ENCODE data around the gene CHIC2. TPM values are rescaled to one million over a fixed set of nuclear protein-coding genes. Genes with fewer than 3 reads are reported as not detected.

The CHIC2 gene
- total RNA-seq, 4 donors from 2014 or later, result 31.3 to 42.7 (median 33.0) TPM

- Histone ChIP-seq H3K4me3 (replicated peaks in 1 of 3) (no peak overlapping the region), H3K9me3 (no peaks in the 10 kb centered on the region), H3K27me3 (no peaks in the 10 kb centered on the region), H3K36me3 (no peaks in the 10 kb centered on the region), H3K27ac (peak overlapping the region in 1 of 3 donors; percentile 96), H3K4me1 (peaks cover 29% of the 10 kb centered on the region in 2 donors)
- WGBS, 2 donors, result 89 to 90% methylated on average over 2 of the region's 2 CpGs
- intact Hi-C loops (cut with DNase I), result no loop called here
- TF ChIP-seq, protein P1, sequence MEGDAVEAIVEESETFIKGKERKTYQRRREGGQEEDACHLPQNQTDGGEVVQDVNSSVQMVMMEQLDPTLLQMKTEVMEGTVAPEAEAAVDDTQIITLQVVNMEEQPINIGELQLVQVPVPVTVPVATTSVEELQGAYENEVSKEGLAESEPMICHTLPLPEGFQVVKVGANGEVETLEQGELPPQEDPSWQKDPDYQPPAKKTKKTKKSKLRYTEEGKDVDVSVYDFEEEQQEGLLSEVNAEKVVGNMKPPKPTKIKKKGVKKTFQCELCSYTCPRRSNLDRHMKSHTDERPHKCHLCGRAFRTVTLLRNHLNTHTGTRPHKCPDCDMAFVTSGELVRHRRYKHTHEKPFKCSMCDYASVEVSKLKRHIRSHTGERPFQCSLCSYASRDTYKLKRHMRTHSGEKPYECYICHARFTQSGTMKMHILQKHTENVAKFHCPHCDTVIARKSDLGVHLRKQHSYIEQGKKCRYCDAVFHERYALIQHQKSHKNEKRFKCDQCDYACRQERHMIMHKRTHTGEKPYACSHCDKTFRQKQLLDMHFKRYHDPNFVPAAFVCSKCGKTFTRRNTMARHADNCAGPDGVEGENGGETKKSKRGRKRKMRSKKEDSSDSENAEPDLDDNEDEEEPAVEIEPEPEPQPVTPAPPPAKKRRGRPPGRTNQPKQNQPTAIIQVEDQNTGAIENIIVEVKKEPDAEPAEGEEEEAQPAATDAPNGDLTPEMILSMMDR (IDR thresholded peaks at IDR 0.05), result no peak
- no peak for TF ChIP-seq POLR2A (IDR thresholded peaks at IDR 0.05)
- DNase-seq, result no peak
These were observed 1.6 kb upstream of the CHIC2 start for GRCh38 chr4:54066088-54066415.

DNA sequence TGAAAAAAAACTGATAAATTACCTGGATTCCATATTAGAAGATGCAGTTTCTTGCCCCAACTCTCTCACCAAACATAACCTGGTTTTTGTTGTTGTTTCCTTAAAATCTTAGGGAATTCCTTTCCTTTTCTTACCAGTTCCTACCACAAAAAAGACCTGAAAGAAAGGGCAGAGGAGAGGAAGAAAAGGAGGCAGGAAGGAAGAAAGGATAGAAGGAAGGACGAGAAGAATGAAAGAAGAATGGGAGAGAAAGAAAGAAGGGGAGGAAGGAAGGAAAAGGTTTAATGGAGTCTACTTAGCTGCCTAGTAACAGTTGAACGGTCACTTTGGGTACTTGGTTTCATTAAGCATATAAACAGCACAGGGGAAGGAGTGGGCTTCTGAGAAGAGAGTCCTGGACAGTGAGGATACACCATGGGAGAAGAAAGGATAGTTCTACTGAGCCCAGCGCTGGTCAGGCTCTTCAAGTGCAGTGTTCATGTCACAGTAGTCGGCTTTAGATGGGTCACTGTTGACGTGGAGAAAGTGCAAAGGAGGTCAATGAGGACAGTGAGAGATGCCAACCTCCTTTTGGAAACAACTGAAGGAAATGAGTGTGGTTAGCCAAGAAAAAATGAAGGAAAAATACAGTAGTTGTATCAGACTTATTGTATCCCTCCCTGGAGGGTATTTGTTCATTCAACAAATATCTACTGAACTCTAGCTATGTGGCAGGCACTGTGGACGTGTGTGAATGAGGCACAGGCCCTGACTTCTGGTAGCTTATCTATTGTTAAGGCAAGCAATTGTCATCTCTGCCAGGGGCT, 1.1 kb upstream of the CHIC2 start:
- Histone ChIP-seq H3K9me3 (no peaks in the 10 kb centered on the region), H3K27me3 (no peaks in the 10 kb centered on the region), H3K4me1 (peaks cover 31 to 33% of the 10 kb centered on the region in 2 donors), H3K27ac (peak overlapping the region; percentile 73 to 96 (median 84)), H3K36me3 (no peaks in the 10 kb centered on the region), H3K4me3 (replicated peaks in 1 of 3) (no peak overlapping the region)
- TF ChIP-seq, protein P1 (IDR thresholded peaks at IDR 0.05), result peak in 1 of 6 experiments; percentile 6
- TF ChIP-seq POLR2A (IDR thresholded peaks at IDR 0.05), result no peak
- peak in 1 of 2 donors; percentile 13 for DNase-seq
- intact Hi-C loops (cut with DNase I), result no loop called here
- WGBS, 2 donors, result 47 to 48% methylated on average over 6 of the region's 6 CpGs

- intact Hi-C loops (cut with DNase I), result no loop called here
- Histone ChIP-seq H3K27me3 (no peaks in the 10 kb centered on the region), H3K9me3 (no peaks in the 10 kb centered on the region), H3K4me1 (peaks cover 31 to 33% of the 10 kb centered on the region in 2 donors), H3K36me3 (no peaks in the 10 kb centered on the region), H3K27ac (peak overlapping the region; percentile 84 to 96 (median 93)), H3K4me3 (replicated peaks in 1 of 3) (peak overlapping the region; percentile 82 to 99 (median 98))
- 0% methylated on average over 30 to 35 of the region's 38 CpGs for whole genome bisulfite sequencing, 2 donors
- DNase-seq, result peak; percentile 36 to 42
- no peak for TF ChIP-seq POLR2A (IDR thresholded peaks at IDR 0.05)
- TF ChIP-seq, protein P1 (IDR thresholded peaks at IDR 0.05), result no peak
These were observed 578 bp downstream of the CHIC2 start for GRCh38 chr4:54063737-54064316.

- DNase-seq, result no peak
- Histone ChIP-seq H3K4me3 (replicated peaks in 1 of 3) (peak overlapping the region; percentile 82 to 99 (median 98)), H3K27me3 (no peaks in the 10 kb centered on the region), H3K4me1 (peaks cover 31 to 33% of the 10 kb centered on the region in 2 donors), H3K27ac (peak overlapping the region; percentile 84 to 96 (median 93)), H3K9me3 (no peaks in the 10 kb centered on the region), H3K36me3 (no peaks in the 10 kb centered on the region)
- TF ChIP-seq, protein P1 (IDR thresholded peaks at IDR 0.05), result no peak
- intact Hi-C loops (cut with DNase I), result no loop called here
- WGBS, 2 donors, result 2 to 6% methylated on average over 4 of the region's 4 CpGs
These were observed 1.2 kb downstream of the CHIC2 start for GRCh38 chr4:54063229-54063628.

DNA sequence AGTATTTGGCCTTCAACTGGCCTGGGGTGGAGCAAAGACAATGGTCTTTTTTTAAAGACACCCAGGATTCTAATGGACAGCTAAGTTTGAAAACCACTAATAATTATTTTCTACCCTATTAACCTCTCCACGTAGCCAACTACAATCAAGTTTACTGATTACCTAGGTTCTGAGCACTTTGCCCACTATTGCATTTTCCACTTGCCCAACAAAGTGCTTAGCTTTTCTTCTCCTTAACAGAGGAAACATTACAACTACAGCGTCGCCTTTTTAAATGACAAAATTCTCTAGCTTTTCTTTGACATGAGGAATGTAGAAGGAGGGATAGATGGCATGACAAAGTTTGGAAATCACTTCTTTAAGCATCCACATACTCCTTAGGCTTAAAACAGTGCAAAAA, 2.0 kb downstream of the CHIC2 start:
- Histone ChIP-seq H3K27me3 (no peaks in the 10 kb centered on the region), H3K4me3 (replicated peaks in 1 of 3) (peak overlapping the region in 1 of 3 donors; percentile 82), H3K4me1 (peaks cover 31 to 33% of the 10 kb centered on the region in 2 donors), H3K27ac (peak overlapping the region in 1 of 3 donors; percentile 96), H3K36me3 (no peaks in the 10 kb centered on the region), H3K9me3 (no peaks in the 10 kb centered on the region)
- TF ChIP-seq, protein P1 (IDR thresholded peaks at IDR 0.05), result no peak
- no peak for TF ChIP-seq POLR2A (IDR thresholded peaks at IDR 0.05)
- intact Hi-C loops (cut with DNase I), result no loop called here
- 61 to 68% methylated on average over 3 of the region's 3 CpGs for WGBS, 2 donors
- no peak for DNase-seq
